ENCODE data around the gene ANKRD12. TPM values are rescaled to one million over a fixed set of nuclear protein-coding genes. Genes with fewer than 3 reads are reported as not detected.

ANKRD12 gene
- total RNA-seq, 3 donors from 2014 or later, result 47.7 to 66.9 (median 51.5) TPM

DNA sequence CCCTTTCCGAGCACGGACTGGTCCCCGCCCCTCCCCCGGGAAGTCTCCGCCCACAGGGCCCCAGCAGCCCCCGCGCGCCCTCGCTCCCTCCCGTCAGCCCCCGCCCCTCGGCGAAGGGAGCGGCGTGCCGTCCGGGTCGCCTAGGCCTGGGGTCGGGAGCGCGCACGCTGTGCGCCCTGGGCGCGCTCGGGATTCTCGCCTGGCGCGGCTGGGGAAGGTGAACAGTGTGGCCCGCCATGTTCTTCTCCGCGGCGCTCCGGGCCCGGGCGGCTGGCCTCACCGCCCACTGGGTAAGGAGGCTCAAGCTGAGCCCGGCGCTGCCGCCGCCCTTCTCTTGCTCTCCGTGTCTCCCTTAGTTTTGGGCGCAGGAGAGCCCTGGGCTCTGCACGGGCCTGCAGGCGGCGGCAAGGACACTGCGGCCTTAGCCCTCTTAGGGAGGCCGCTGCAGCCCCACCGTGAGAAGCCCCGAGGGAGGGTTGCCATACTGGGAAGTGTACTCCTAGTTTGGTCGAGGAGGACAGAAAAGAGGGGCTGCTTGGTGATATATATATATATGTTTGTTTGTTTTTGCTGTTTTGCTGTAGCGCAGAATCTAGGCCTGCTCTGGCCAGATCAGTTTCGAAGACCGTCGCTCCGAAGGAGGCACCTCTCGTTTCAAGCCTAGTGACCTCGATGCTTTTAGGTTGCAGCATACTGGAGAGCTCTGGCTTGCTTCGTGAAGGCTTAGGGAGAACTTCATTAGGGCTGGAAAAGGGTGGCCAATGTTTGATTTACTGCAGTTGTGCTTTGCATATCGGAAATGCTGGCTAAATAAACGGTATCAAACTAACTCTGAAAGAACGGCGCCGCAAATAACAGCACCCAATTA lies 33.8 kb upstream of the ANKRD12 start, which contains the start of gene NDUFV2:
Gene NDUFV2 (plus strand): TSS at position 192 of the 868 bp plus-strand sequence. CDS start 45 bp downstream, at position 237.
- TF ChIP-seq, protein P1, sequence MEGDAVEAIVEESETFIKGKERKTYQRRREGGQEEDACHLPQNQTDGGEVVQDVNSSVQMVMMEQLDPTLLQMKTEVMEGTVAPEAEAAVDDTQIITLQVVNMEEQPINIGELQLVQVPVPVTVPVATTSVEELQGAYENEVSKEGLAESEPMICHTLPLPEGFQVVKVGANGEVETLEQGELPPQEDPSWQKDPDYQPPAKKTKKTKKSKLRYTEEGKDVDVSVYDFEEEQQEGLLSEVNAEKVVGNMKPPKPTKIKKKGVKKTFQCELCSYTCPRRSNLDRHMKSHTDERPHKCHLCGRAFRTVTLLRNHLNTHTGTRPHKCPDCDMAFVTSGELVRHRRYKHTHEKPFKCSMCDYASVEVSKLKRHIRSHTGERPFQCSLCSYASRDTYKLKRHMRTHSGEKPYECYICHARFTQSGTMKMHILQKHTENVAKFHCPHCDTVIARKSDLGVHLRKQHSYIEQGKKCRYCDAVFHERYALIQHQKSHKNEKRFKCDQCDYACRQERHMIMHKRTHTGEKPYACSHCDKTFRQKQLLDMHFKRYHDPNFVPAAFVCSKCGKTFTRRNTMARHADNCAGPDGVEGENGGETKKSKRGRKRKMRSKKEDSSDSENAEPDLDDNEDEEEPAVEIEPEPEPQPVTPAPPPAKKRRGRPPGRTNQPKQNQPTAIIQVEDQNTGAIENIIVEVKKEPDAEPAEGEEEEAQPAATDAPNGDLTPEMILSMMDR (IDR thresholded peaks at IDR 0.05), result peak in 1 of 3 donors; percentile 12
- peak; percentile 92 to 96 (median 94) for TF ChIP-seq POLR2AphosphoS5 (IDR thresholded peaks at IDR 0.05)
- peak; percentile 90 for TF ChIP-seq POLR2A (IDR thresholded peaks at IDR 0.05)
- Histone ChIP-seq H3K9me3 (no peaks in the 10 kb centered on the region), H3K4me3 (peak within 1 kb of the TSS; percentile 60 to 77 (median 72)), H3K27me3 (no peaks in the 10 kb centered on the region), H3K4me1 (peaks cover 11 to 22% of the 10 kb centered on the region in 2 donors), H3K36me3 (no peaks in the 10 kb centered on the region), H3K27ac (peak within 1 kb of the TSS; percentile 93 to 96)
- DNase-seq (ENCODE audit: low spot score in 2 of 2), result peak; percentile 94 to 97
- intact Hi-C loops (cut with DNase I; ENCODE audit: low total_unique reads), result loop anchor here (2.0 kb wide), 1 partner anchor 34 kb away; the partner anchor contains the start of gene ANKRD12

DNA sequence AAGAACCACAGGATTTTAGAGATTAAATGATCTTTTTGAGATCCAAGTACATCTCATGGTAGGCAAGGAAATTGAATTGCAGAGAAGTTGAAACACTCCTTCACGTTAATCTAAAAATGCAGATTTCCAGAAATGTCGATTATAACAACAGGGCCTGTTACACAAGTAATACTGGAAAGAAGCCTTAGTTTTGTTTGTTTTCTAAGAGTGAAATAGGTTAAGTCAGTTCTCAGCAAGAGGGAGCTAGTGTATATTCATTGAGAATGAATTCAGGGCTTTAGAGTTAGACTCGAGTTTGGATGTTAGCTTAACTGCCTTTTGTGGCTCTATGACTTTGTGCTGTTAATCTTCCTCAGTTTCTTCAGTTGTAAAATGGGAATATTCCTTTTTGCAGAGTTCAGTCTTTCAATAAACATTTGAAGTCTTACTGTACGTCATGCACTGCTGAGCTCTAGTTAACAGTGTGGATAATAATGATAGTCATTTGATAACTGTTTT lies 33.2 kb upstream of the ANKRD12 start:
- Histone ChIP-seq H3K27ac (peak overlapping the region; percentile 93 to 96), H3K36me3 (no peaks in the 10 kb centered on the region), H3K27me3 (no peaks in the 10 kb centered on the region), H3K4me1 (peaks cover 11 to 22% of the 10 kb centered on the region in 2 donors), H3K9me3 (no peaks in the 10 kb centered on the region), H3K4me3 (peak overlapping the region; percentile 60 to 77 (median 72))
- intact Hi-C loops (cut with DNase I; ENCODE audit: low total_unique reads), result loop anchor here (2.0 kb wide), 1 partner anchor 33 kb away; the partner anchor contains the start of gene ANKRD12
- no peak for TF ChIP-seq POLR2AphosphoS5 (IDR thresholded peaks at IDR 0.05)
- no peak for DNase-seq (ENCODE audit: low spot score in 2 of 2)

DNA sequence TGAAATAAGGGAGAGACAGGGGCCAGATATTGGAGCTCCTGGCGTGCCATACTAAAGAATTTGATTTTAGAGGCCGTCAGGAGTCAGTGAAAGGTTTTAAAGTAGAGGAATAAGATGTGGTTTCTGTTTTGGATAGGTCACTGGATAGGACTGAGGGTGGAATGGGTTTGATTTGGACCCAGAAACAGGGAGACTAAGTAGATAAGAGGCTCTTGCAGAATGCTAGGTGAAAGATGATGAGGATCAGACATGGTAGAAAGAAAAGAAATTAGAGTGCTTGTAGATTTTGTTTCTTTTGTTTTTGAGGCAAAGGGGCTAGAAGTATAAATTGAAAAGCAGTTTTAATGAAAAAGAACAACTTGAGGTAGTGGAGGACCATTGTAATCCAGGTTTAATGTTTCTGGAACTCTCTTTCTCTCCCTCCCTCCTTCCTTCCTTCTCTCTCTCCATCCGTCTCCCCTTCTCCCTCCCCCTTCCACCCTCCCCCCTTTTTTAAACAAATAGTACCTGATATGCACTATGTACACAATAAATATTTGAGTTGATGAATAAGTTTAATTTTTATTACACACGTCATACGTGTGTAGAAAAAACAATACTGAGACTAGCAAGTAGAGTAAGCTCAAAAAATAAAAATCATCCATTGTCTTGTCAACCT lies 32.2 kb upstream of the ANKRD12 start:
- no peaks in the 10 kb centered on the region for H3K9me3 ChIP-seq
- DNase-seq (ENCODE audit: low spot score in 2 of 2), result no peak
- no peaks in the 10 kb centered on the region for H3K27me3 ChIP-seq
- intact Hi-C loops (cut with DNase I; ENCODE audit: low total_unique reads), result no loop called here
- TF ChIP-seq POLR2A (IDR thresholded peaks at IDR 0.05) (no peak), POLR2AphosphoS5 (IDR thresholded peaks at IDR 0.05) (no peak)
- TF ChIP-seq, protein P1 (IDR thresholded peaks at IDR 0.05), result no peak
- peaks cover 11 to 22% of the 10 kb centered on the region in 2 donors for H3K4me1 ChIP-seq
- peak overlapping the region; percentile 60 to 77 (median 72) for H3K4me3 ChIP-seq
- no peaks in the 10 kb centered on the region for H3K36me3 ChIP-seq
- H3K27ac ChIP-seq, result peak overlapping the region; percentile 93 to 96

DNA sequence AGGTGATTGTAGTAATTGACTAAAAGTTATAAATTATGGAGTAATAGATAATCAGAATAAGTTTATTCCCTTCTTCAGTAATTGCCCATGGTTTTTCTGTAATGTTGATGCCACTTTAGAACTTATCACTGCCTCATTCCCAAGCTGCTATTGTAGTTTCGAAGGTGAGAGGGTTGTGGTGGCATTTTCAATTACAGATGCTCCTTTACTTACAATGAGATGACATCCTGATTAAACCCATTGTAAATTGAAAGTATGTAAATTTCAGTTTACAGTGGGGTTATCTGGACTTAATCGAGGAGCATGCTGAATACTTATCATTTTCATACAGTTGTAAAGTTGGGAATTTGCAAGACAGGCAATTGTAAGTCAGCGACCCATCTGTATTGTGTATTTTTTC lies 31.2 kb upstream of the ANKRD12 start:
- intact Hi-C loops (cut with DNase I; ENCODE audit: low total_unique reads), result no loop called here
- H3K9me3 ChIP-seq, result no peaks in the 10 kb centered on the region
- no peaks in the 10 kb centered on the region for H3K36me3 ChIP-seq
- H3K27me3 ChIP-seq, result no peaks in the 10 kb centered on the region
- TF ChIP-seq POLR2AphosphoS5 (IDR thresholded peaks at IDR 0.05) (no peak), POLR2A (IDR thresholded peaks at IDR 0.05) (no peak)
- TF ChIP-seq, protein P1 (IDR thresholded peaks at IDR 0.05), result no peak
- peaks cover 11 to 22% of the 10 kb centered on the region in 2 donors for H3K4me1 ChIP-seq
- no peak for DNase-seq (ENCODE audit: low spot score in 2 of 2)
- peak overlapping the region; percentile 93 to 96 for H3K27ac ChIP-seq
- H3K4me3 ChIP-seq, result peak overlapping the region in 1 of 3 donors; percentile 77

DNA sequence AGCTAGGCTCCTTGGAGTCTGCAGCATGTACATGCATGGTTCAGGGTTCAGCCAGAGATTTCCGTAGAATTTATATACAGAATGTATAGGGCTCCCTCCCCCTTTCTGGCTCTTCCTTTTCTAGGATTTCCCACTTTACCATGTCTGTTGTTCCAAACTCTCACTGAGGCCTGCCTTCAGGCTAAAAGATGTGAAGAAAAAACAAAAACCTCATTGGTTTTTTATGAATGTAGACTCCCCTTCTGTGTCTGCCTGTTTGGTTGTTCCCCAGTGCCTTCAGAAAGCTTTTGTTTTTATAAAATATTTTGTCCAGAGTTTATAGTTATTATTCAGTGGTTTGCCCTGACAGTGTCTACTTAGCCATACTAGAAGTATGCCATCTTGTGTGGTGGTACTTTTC lies 30.5 kb upstream of the ANKRD12 start:
- intact Hi-C loops (cut with DNase I; ENCODE audit: low total_unique reads), result no loop called here
- TF ChIP-seq, protein P1 (IDR thresholded peaks at IDR 0.05), result no peak
- TF ChIP-seq POLR2A (IDR thresholded peaks at IDR 0.05) (no peak), POLR2AphosphoS5 (IDR thresholded peaks at IDR 0.05) (no peak)
- H3K9me3 ChIP-seq, result no peaks in the 10 kb centered on the region
- H3K27me3 ChIP-seq, result no peaks in the 10 kb centered on the region
- peak overlapping the region; percentile 1 to 23 for H3K27ac ChIP-seq
- DNase-seq (ENCODE audit: low spot score in 2 of 2), result no peak
- H3K4me3 ChIP-seq, result peak overlapping the region in 1 of 3 donors; percentile 77
- H3K36me3 ChIP-seq, result no peaks in the 10 kb centered on the region
- H3K4me1 ChIP-seq, result peaks cover 11 to 22% of the 10 kb centered on the region in 2 donors

Data from breast epithelium (tissue), 4 donors.